Measurements from ENCODE around the gene SFT2D1. TPM values are rescaled to one million over a fixed set of nuclear protein-coding genes. Genes with fewer than 3 reads are reported as not detected.
"Not testable (repeated sequence)": the region's sequence is repeated elsewhere in the genome, so short reads cannot be mapped to it uniquely, and the experiment has no call there.

SFT2D1 gene
- total RNA-seq, 4 donors from 2014 or later, result 41.1 to 59.4 (median 54.8) TPM

GRCh38 chr6:166386111-166386510 is 43.8 kb upstream of the SFT2D1 start:
- H3K27ac ChIP-seq, result no peak overlapping the region

DNA sequence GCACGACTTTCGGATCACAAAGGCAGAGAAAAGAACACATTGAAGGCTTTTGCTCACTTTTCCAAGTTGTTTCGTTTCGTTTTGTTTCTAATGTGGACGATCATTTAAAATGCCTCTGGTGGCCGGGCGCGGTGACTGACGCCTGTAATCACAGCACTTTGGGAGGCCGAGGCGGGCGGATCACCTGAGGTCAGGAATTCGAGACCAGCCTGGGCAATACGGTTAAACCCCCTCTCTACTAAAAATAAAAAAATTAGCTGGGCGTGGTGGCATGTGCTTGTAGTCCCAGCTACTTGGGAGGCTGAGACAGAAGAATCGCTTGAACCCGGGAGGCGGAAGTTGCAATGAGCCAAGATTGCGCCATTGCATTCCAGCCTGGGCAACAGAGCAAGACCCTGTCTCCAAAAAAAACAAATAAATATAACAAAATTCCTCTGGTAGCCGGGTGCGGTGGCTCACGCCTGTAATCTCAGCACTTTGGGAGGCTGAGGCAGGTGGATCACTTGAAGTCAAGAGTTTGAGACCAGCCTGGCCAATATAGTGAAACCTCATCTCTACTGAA is 41.5 kb upstream of the SFT2D1 start:
- H3K36me3 ChIP-seq; H3K27me3 ChIP-seq; H3K9me3 ChIP-seq; DNase-seq (ENCODE audit: low spot score in 2 of 2): not testable (repeated sequence)
- H3K4me1 ChIP-seq, result peaks cover 0 to 31% (median 6%) of the 10 kb centered on the region in 4 donors
- WGBS, 2 donors, result 18 to 23% methylated on average over 22 of the region's 22 CpGs
- H3K27ac ChIP-seq, result peak overlapping the region; percentile 80 to 95 (median 93)
- H3K4me3 ChIP-seq, result peak overlapping the region; percentile 85 to 96 (median 92)
- peak in 3 of 5 experiments; percentile 22 to 40 (median 36) for TF ChIP-seq CTCF (IDR thresholded peaks at IDR 0.05)

More at GRCh38 chr6:166386111-166386510, 43.8 kb upstream of the SFT2D1 start:
- Histone ChIP-seq H3K4me3 (no peak overlapping the region), H3K36me3 (no peaks in the 10 kb centered on the region), H3K27me3 (no peaks in the 10 kb centered on the region), H3K4me1 (peaks cover 0 to 14% (median 5%) of the 10 kb centered on the region in 4 donors), H3K9me3 (no peaks in the 10 kb centered on the region)
- no peak for TF ChIP-seq EP300 (IDR thresholded peaks at IDR 0.05)
- TF ChIP-seq POLR2A (IDR thresholded peaks at IDR 0.05), result no peak
- TF ChIP-seq CTCF (IDR thresholded peaks at IDR 0.05), result no peak
- 92 to 93% methylated on average over 9 of the region's 9 CpGs for WGBS, 2 donors
- no peak for DNase-seq (ENCODE audit: low spot score in 2 of 2)

DNA sequence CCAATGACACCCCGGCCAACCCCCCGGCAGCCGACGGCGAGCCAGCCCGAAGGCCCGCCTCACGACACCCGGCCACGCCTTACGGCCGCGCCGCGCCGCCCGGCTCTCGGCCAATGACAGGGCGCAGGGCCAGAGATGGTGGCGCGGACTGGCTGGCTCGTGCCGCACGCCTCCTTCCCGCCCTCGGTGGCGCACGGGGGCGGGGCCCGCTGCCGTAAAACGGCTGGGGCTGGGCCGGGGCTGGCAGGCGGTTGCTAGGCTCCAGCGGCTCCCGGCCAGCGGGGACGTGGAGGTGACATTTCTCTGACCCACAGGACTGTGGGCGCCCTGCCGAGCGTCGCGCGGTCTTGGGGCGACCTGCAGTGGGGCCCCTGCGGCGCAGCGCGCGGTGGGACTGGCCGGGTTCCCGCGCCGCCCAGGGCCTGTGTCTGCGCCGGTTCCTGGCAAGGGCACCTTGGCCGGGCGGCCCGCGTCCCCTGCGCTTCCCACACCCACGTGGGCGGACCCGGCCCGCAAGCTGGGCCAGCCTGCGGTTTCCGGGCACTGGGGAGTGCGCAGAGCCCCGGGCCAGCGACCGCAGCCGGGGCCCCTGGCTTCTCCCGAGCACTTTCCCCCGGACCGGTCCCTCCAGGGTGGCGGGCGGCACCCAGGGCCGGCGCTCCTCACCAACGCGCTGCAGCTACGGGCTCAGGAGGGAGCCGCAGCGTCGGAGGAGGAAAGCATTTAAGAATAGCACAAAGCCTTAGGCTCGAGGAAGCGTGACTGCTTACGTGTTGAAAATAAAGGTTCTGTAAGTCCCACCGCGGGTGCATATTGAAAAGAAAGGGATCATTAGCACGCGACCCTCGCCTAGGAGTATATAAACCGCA is 40.8 kb upstream of the SFT2D1 start, which contains the start of gene MPC1:
Gene MPC1, minus strand, starts transcription at position 8 of the 869 bp plus-strand sequence. CDS start 64 bp downstream, outside the sequence.
- peak; percentile 91 to 93 for DNase-seq (ENCODE audit: low spot score in 2 of 2)
- H3K4me1 ChIP-seq, result peaks cover 0 to 31% (median 6%) of the 10 kb centered on the region in 4 donors
- WGBS, 2 donors, result 0% methylated on average over 24 to 65 of the region's 94 CpGs
- H3K9me3 ChIP-seq, result no peaks in the 10 kb centered on the region
- TF ChIP-seq POLR2A (IDR thresholded peaks at IDR 0.05), result peak; percentile 22 to 83
- TF ChIP-seq CTCF (IDR thresholded peaks at IDR 0.05), result peak in 1 of 5 experiments; percentile 31
- TF ChIP-seq EP300 (IDR thresholded peaks at IDR 0.05), result no peak
- H3K4me3 ChIP-seq, result peak within 1 kb of the TSS; percentile 85 to 96 (median 92)
- H3K36me3 ChIP-seq, result no peaks in the 10 kb centered on the region
- H3K27me3 ChIP-seq, result no peaks in the 10 kb centered on the region
- peak within 1 kb of the TSS; percentile 80 to 95 (median 93) for H3K27ac ChIP-seq

DNA sequence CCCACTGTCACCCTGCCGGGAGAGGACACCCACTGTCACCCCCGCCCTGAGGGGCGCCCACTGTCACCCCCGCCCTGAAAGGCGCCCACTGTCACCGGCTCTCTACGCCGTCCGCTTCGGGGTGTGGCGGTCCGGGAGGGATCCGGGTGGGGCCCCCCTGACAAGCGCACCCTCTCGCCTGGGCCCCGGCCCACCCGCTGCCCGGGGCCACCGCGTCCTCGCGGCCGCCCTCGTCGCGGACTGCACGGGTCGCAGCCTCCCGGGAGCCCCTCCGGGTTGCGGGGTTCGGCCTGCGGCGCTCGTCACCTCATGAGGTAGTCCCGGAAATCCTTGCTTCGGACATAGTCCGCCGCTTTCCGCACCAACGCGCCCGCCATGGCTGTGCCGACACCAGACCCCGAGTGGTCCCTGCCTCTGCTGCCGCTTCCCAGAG is 40.2 kb upstream of the SFT2D1 start:
- Histone ChIP-seq H3K36me3 (no peaks in the 10 kb centered on the region), H3K27me3 (no peaks in the 10 kb centered on the region), H3K4me1 (peaks cover 0 to 31% (median 6%) of the 10 kb centered on the region in 4 donors), H3K4me3 (peak overlapping the region; percentile 79 to 96 (median 92)), H3K9me3 (no peaks in the 10 kb centered on the region), H3K27ac (peak overlapping the region; percentile 80 to 95 (median 92))
- WGBS, 2 donors, result 0% methylated on average over 32 to 46 of the region's 46 CpGs
- DNase-seq (ENCODE audit: low spot score in 2 of 2), result no peak
- TF ChIP-seq POLR2A (IDR thresholded peaks at IDR 0.05) (no peak), CTCF (IDR thresholded peaks at IDR 0.05) (no peak), EP300 (IDR thresholded peaks at IDR 0.05) (no peak)
